Activated naive CD4-positive, alpha-beta T cell treated with anti-CD3 and anti-CD28 coated beads, Interleukin-2, amount 50 U/mL, for 24 hours (primary cell): ENCODE measurements around the gene MAN2C1.
"Not testable (repeated sequence)": the region's sequence is repeated elsewhere in the genome, so short reads cannot be mapped to it uniquely, and the experiment has no call there.

Source experiments
- H3K27ac Mint-ChIP-seq: one replicate; pipeline ENCODE4 v1.8.0; 2021; ENCODE audit warnings: mild to moderate bottlenecking, mixed read lengths
- H3K27me3 Mint-ChIP-seq: one replicate; pipeline ENCODE4 v1.8.0; 2021; ENCODE audit warnings: mixed read lengths
- H3K36me3 Mint-ChIP-seq: one replicate; pipeline ENCODE4 v1.8.0; 2021; ENCODE audit warnings: mixed read lengths
- H3K4me1 Mint-ChIP-seq: one replicate; pipeline ENCODE4 v1.8.0; 2021; ENCODE audit warnings: mixed read lengths
- H3K4me3 Mint-ChIP-seq: one replicate; pipeline ENCODE4 v1.8.0; 2021; ENCODE audit warnings: mild to moderate bottlenecking, mixed read lengths
- H3K9me3 Mint-ChIP-seq: one replicate; pipeline ENCODE4 v1.8.0; 2021; ENCODE audit warnings: mixed read lengths

The MAN2C1 gene

GRCh38 chr15:75367913-75368688 lies at the start of gene MAN2C1:
Gene MAN2C1 (minus strand): TSS chr15:75368607. CDS start chr15:75368583, 24 bp downstream.
- Mint-ChIP-seq H3K4me1 (peaks cover 24% of the 10 kb centered on the region), H3K27me3 (no peaks in the 10 kb centered on the region), H3K27ac (peak within 1 kb of the TSS; percentile 95), H3K4me3 (peak within 1 kb of the TSS; percentile 93), H3K36me3 (no peaks in the 10 kb centered on the region), H3K9me3 (no peaks in the 10 kb centered on the region)

GRCh38 chr15:75416584-75416983 lies 48.2 kb upstream of the MAN2C1 start:
- Mint-ChIP-seq H3K4me3 (no peak overlapping the region), H3K36me3 (peaks cover 6% of the 10 kb centered on the region), H3K27ac (peak overlapping the region; percentile 59), H3K4me1 (peaks cover 20% of the 10 kb centered on the region), H3K9me3 (no peaks in the 10 kb centered on the region), H3K27me3 (no peaks in the 10 kb centered on the region)

DNA sequence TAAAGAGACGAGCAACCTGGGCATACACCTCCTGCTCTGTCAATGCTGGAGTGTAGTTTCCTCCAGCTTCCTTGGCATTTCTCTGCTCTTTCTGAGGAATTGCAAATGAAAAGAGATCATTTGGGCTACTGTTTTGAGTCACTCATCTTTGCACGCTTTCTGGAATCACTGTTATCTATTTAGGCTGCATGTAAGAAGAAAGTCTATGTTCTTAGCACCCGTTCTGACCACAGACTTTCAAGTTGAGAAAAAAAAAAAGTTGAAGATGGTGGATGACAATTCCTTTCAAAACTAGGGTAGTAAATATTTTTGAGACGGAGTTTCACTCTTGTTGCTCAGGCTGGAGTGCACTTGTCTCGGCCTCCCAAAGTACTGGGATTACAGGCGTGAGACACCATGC lies 41.8 kb upstream of the MAN2C1 start:
- Mint-ChIP-seq H3K9me3 (no peaks in the 10 kb centered on the region), H3K27me3 (no peaks in the 10 kb centered on the region), H3K27ac (no peak overlapping the region), H3K36me3 (peaks cover 20% of the 10 kb centered on the region), H3K4me3 (no peak overlapping the region), H3K4me1 (peaks cover 16% of the 10 kb centered on the region)

GRCh38 chr15:75407083-75407482 lies 38.7 kb upstream of the MAN2C1 start:
- Mint-ChIP-seq H3K36me3 (peaks cover 21% of the 10 kb centered on the region), H3K27ac (peak overlapping the region; percentile 10), H3K27me3 (no peaks in the 10 kb centered on the region), H3K9me3 (no peaks in the 10 kb centered on the region), H3K4me1 (peaks cover 8% of the 10 kb centered on the region), H3K4me3 (no peak overlapping the region)

- H3K4me3 Mint-ChIP-seq: no peak overlapping the region
- peaks cover 17% of the 10 kb centered on the region for H3K36me3 Mint-ChIP-seq
- peaks cover 8% of the 10 kb centered on the region for H3K4me1 Mint-ChIP-seq
- H3K27me3 Mint-ChIP-seq: no peaks in the 10 kb centered on the region
- H3K9me3 Mint-ChIP-seq: no peaks in the 10 kb centered on the region
- no peak overlapping the region for H3K27ac Mint-ChIP-seq
Observed at GRCh38 chr15:75403892-75404291, 35.5 kb upstream of the MAN2C1 start.

GRCh38 chr15:75397494-75397893 lies 29.1 kb upstream of the MAN2C1 start:
- H3K9me3 Mint-ChIP-seq: no peaks in the 10 kb centered on the region
- no peaks in the 10 kb centered on the region for H3K27me3 Mint-ChIP-seq
- no peak overlapping the region for H3K4me3 Mint-ChIP-seq
- peaks cover 15% of the 10 kb centered on the region for H3K4me1 Mint-ChIP-seq
- H3K27ac Mint-ChIP-seq: peak overlapping the region; percentile 81
- peaks cover 24% of the 10 kb centered on the region for H3K36me3 Mint-ChIP-seq

- no peaks in the 10 kb centered on the region for H3K27me3 Mint-ChIP-seq
- no peak overlapping the region for H3K4me3 Mint-ChIP-seq
- H3K27ac Mint-ChIP-seq: no peak overlapping the region
- peaks cover 20% of the 10 kb centered on the region for H3K36me3 Mint-ChIP-seq
- H3K4me1 Mint-ChIP-seq: peaks cover 10% of the 10 kb centered on the region
- no peaks in the 10 kb centered on the region for H3K9me3 Mint-ChIP-seq
Observed at GRCh38 chr15:75389791-75390382, 21.5 kb upstream of the MAN2C1 start.

GRCh38 chr15:75383986-75384385 lies 15.6 kb upstream of the MAN2C1 start:
- not testable (repeated sequence) for H3K27ac Mint-ChIP-seq, H3K9me3 Mint-ChIP-seq, H3K27me3 Mint-ChIP-seq, H3K4me1 Mint-ChIP-seq, H3K4me3 Mint-ChIP-seq
- H3K36me3 Mint-ChIP-seq: peaks cover 14% of the 10 kb centered on the region

DNA sequence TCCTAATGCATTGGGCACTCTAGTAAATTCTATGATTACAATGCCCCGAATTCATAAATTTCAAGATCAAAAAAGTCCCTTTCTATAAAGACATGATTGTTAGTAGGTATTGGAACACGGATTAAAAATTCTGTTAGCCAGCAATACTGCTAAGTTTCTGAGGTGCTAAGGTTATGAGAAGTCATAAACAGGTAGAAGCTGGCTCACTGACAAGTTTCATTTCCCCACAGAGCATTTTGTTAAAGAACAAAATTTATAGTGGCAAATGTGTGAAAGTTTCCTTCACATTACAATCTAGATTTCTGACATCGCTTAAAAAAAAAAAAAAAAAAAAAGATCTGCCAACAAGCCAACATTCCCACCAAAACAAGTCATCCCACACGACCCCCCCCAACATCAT lies 12.4 kb upstream of the MAN2C1 start:
- H3K27me3 Mint-ChIP-seq: no peaks in the 10 kb centered on the region
- no peak overlapping the region for H3K4me3 Mint-ChIP-seq
- peaks cover 3% of the 10 kb centered on the region for H3K4me1 Mint-ChIP-seq
- H3K27ac Mint-ChIP-seq: no peak overlapping the region
- no peaks in the 10 kb centered on the region for H3K9me3 Mint-ChIP-seq
- H3K36me3 Mint-ChIP-seq: peaks cover 11% of the 10 kb centered on the region

- no peaks in the 10 kb centered on the region for H3K27me3 Mint-ChIP-seq
Observed at GRCh38 chr15:75371901-75372688, 3.7 kb upstream of the MAN2C1 start.

DNA sequence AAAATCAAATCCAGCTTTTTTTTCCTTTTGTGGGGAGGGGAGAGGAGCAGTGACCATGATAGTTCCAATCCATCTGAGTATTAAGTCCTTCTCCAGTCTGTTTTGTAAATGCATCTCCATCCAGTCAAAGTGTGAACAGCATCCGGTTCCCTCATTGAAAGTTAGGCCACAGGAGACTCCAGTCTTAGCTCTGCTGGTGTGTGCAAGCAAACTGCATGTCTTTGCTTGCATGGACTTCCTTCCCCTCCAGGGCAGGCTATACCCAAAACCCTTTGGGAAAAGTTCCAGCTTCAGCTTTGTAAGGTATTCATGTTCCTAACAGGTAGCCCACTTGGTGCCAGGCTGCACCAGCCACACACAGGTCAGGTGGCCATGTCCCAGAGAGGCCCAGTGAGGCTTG lies 3.1 kb upstream of the MAN2C1 start:
- no peak overlapping the region for H3K4me3 Mint-ChIP-seq
- peaks cover 24% of the 10 kb centered on the region for H3K4me1 Mint-ChIP-seq
- H3K27me3 Mint-ChIP-seq: no peaks in the 10 kb centered on the region
- no peak overlapping the region for H3K27ac Mint-ChIP-seq
- no peaks in the 10 kb centered on the region for H3K9me3 Mint-ChIP-seq
- H3K36me3 Mint-ChIP-seq: peaks cover 6% of the 10 kb centered on the region

More at GRCh38 chr15:75371901-75372688, 3.7 kb upstream of the MAN2C1 start:
- H3K4me3 Mint-ChIP-seq: no peak overlapping the region
- no peak overlapping the region for H3K27ac Mint-ChIP-seq
- no peaks in the 10 kb centered on the region for H3K9me3 Mint-ChIP-seq
- peaks cover 18% of the 10 kb centered on the region for H3K4me1 Mint-ChIP-seq
- peaks cover 6% of the 10 kb centered on the region for H3K36me3 Mint-ChIP-seq

GRCh38 chr15:75369897-75370581 lies 1.6 kb upstream of the MAN2C1 start:
- H3K4me3 Mint-ChIP-seq: peak overlapping the region; percentile 93
- H3K27me3 Mint-ChIP-seq: no peaks in the 10 kb centered on the region
- H3K4me1 Mint-ChIP-seq: peaks cover 24% of the 10 kb centered on the region
- no peak overlapping the region for H3K27ac Mint-ChIP-seq
- peaks cover 6% of the 10 kb centered on the region for H3K36me3 Mint-ChIP-seq
- H3K9me3 Mint-ChIP-seq: no peaks in the 10 kb centered on the region

DNA sequence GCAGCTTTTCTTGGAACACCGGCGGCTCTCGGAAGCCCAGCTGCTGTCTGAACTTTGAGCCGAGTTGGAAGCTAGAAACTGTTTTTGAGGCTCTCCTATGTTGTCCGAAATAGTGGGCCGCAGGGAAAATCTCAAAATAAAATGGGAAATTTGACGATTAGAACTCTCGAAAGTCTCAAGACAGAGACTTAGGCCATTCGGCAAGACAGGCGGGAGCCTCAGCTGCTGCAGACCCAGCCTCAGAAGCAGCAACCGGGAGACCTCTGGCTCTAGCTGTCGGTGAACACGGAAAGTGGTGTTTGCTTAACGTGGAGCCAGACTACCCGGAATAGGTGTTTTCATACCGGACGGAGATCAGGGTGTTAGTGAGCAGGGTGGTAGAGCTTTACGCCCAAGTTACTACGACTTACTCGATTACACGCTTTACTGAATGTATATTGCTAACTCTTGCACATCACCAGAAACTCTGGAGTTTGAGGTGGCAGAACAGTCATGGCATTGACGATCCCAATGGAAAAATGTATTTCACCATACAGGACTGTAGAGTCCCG lies 357 bp upstream of the MAN2C1 start:
- no peaks in the 10 kb centered on the region for H3K27me3 Mint-ChIP-seq
- no peaks in the 10 kb centered on the region for H3K36me3 Mint-ChIP-seq
- H3K4me3 Mint-ChIP-seq: peak overlapping the region; percentile 93
- peak overlapping the region; percentile 95 for H3K27ac Mint-ChIP-seq
- peaks cover 24% of the 10 kb centered on the region for H3K4me1 Mint-ChIP-seq
- H3K9me3 Mint-ChIP-seq: no peaks in the 10 kb centered on the region

DNA sequence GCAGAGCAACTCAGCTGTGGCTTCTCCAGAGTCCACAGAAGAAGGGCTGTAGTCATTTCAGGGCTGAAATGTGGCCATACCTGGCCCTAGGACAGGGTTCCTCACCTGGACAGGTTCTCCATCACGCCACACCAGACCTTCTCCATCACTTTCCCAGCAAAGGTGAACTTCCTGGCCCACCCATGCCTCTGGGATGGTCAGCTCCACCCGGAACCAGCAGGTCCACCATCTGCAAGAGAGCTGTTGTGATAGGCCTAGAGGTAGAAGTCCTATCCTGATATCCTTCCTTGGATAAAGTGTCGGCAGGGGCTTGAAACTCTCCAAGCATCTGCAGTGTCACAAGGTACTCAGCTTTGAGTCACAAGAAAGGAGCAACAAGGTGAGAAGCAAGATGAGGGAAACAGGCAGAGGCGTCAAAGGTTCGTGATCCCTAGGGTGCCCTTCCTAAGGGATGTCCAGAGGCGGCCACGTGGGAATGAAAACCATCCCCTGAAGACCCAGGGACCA lies 948 bp downstream of the MAN2C1 start:
- no peaks in the 10 kb centered on the region for H3K36me3 Mint-ChIP-seq

DNA sequence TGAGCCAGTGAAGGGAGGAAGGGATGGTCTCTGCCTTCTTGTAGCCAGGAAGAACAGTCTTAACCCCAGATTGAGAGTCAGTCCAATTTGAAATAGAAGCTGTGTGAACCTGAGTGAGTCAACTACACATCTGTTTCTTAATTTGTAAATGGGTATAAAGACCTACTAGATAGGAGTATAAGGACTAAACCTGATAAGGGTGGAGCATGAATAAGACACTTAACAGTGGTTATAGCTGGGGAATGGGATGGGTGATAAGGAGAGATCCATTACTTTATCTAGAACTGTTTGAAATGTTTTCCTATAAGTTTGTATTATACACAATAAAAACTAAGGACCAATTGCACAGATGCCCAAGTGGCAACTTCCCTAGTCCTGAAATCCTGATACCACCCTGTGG lies 1.4 kb downstream of the MAN2C1 start:
- peaks cover 24% of the 10 kb centered on the region for H3K4me1 Mint-ChIP-seq
- H3K36me3 Mint-ChIP-seq: no peaks in the 10 kb centered on the region
- peak overlapping the region; percentile 35 for H3K27ac Mint-ChIP-seq
- H3K27me3 Mint-ChIP-seq: no peaks in the 10 kb centered on the region
- no peaks in the 10 kb centered on the region for H3K9me3 Mint-ChIP-seq
- H3K4me3 Mint-ChIP-seq: peak overlapping the region; percentile 93

More for the DNA sequence above, 948 bp downstream of the MAN2C1 start:
- Mint-ChIP-seq H3K4me3 (peak overlapping the region; percentile 93), H3K9me3 (no peaks in the 10 kb centered on the region), H3K4me1 (peaks cover 24% of the 10 kb centered on the region), H3K27ac (peak overlapping the region; percentile 53), H3K27me3 (no peaks in the 10 kb centered on the region)
